ENCODE measurements around the gene SET. TPM values are rescaled to one million over a fixed set of nuclear protein-coding genes. Genes with fewer than 3 reads are reported as not detected.

Gene SET
- total and polyA plus RNA-seq, 2 of the 8 experiments (the other 6 are each of a cell fraction or from before 2014, with no cell fraction given) = 466 to 1,345 TPM

DNA sequence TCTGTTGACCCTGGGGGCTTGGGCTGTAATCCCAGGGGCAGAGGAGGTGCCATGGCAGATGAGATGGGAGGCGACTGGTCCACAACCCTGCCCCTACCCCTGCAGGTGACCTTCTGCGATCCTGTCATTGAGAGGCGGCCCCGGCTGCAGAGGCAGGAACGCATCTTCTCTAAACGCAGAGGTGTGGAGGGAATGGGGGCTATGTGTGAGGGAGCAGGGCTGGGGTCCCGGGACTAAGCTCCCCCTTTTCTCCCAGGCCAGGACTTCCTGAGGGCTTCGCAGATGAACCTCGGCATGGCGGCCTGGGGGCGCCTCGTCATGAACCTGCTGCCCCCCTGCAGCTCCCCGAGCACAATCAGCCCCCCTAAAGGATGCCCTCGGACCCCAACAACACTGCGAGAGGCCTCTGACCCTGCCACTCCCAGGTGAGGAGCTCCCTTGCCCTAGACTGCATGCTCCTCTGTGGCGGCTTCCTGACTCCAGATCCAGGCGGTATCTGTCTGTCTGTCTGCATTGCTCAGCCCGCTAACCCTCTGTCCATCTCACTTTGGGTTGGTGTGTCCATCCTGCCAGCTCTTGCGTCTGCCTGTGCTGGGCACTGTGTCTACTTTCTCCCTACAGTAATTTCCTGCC lies 25.0 kb downstream of the SET start:
- Histone ChIP-seq H3K4ac (replicated peaks; ENCODE audit: insufficient read length, low read depth, low read length) (no peak overlapping the region), H3K27me3 (replicated peaks in 1 of 4; ENCODE audit: control insufficient read depth in 3 of 4, extremely low read depth in 1 of 4, insufficient read depth in 3 of 4, low read length in 3 of 4) (no peaks in the 10 kb centered on the region), H2BK5ac (ENCODE audit: low read depth, low read length) (no peak overlapping the region; the same call in 1 of the 2 replicates), H3K9me3 (ENCODE audit: insufficient read depth in 2 of 2, low read depth in 1 of 2, low read length in 1 of 2) (no peaks in the 10 kb centered on the region), H3K9ac (replicated peaks in 1 of 4; ENCODE audit: extremely low read depth in 1 of 4, low read depth in 3 of 4, low read length in 3 of 4) (no peak overlapping the region), H3K4me2 (ENCODE audit: insufficient read depth in 1 of 2, low read depth in 2 of 2, low read length in 2 of 2) (no peak overlapping the region), H3K79me2 (ENCODE audit: control insufficient read depth in 1 of 2, insufficient read depth in 2 of 2, low read length in 2 of 2) (no peaks in the 10 kb centered on the region), H4K91ac (replicated peaks; ENCODE audit: insufficient read length, low read length) (no peak overlapping the region), H2BK12ac (ENCODE audit: low read depth, low read length) (no peak overlapping the region), H4K20me1 (replicated peaks in 1 of 2; ENCODE audit: control insufficient read depth in 1 of 2, insufficient read depth in 2 of 2, low read length in 2 of 2) (no peaks in the 10 kb centered on the region), H2AFZ (ENCODE audit: low read length) (no peak overlapping the region), H3K23ac (ENCODE audit: insufficient read length) (no peak overlapping the region), H2AK5ac (ENCODE audit: low read depth, low read length) (no peak overlapping the region), H3K79me1 (ENCODE audit: low read depth, low read length) (no peaks in the 10 kb centered on the region), H3K14ac (ENCODE audit: insufficient read length) (no peak overlapping the region), H3K27ac (ENCODE audit: low read depth, low read length) (no peak overlapping the region), H3K36me3 (ENCODE audit: control insufficient read depth in 2 of 4, insufficient read depth in 4 of 4, low read length in 3 of 4) (peaks cover 0 to 10% (median 0%) of the 10 kb centered on the region in 4 experiments; a peak in 3 of 8 replicates), H2BK15ac (ENCODE audit: low read length) (no peak overlapping the region), H4K5ac (ENCODE audit: insufficient read length, low read depth, low read length) (no peak overlapping the region), H3K56ac (replicated peaks; ENCODE audit: insufficient read length, low read depth, low read length) (no peak overlapping the region), H4K8ac (ENCODE audit: extremely low read depth, insufficient read depth, low read length) (no peak overlapping the region), H2BK20ac (ENCODE audit: low read length) (no peak overlapping the region), H3K18ac (ENCODE audit: extremely low read depth, low read length) (no peak overlapping the region), H3K23me2 (ENCODE audit: low read depth, low read length) (no peaks in the 10 kb centered on the region), H2BK120ac (replicated peaks; ENCODE audit: low read depth, low read length) (no peak overlapping the region), H3K4me1 (replicated peaks in 1 of 4; ENCODE audit: control insufficient read depth in 3 of 4, insufficient read depth in 4 of 4, low read length in 3 of 4) (no peaks in the 10 kb centered on the region), H3K4me3 (ENCODE audit: extremely low read depth in 1 of 4, insufficient read depth in 2 of 4, low read depth in 3 of 4, low read length in 4 of 4) (no peak overlapping the region)
- DNase-seq (ENCODE audit: low read depth in 1 of 2, low spot score in 2 of 2) (no peak), FAIRE-seq (no peak)
- no peak for TF ChIP-seq EGR1 (IDR thresholded peaks at IDR 0.05; ENCODE audit: borderline replicate concordance, low read depth, low read length)
- no peak for TF ChIP-seq RNF2 (IDR thresholded peaks at IDR 0.05; ENCODE audit: borderline replicate concordance, low read depth, low read length, missing control alignments, poor library complexity, severe bottlenecking)
- no peak for TF ChIP-seq NRF1 (IDR thresholded peaks at IDR 0.05; ENCODE audit: low read depth, low read length)
- TF ChIP-seq SP1 (IDR thresholded peaks at IDR 0.05; ENCODE audit: low read depth, low read length) = no peak
- no peak for TF ChIP-seq TEAD4 (IDR thresholded peaks at IDR 0.05; ENCODE audit: low read depth, low read length)
- no peak for TF ChIP-seq RFX5 (IDR thresholded peaks at IDR 0.05; ENCODE audit: borderline replicate concordance, low read depth, low read length)
- no peak for TF ChIP-seq SP4 (IDR thresholded peaks at IDR 0.05; ENCODE audit: low read length)
- TF ChIP-seq GABPA (IDR thresholded peaks at IDR 0.05; ENCODE audit: borderline replicate concordance, insufficient read depth, low read length) = no peak
- no peak for TF ChIP-seq BCL11A (IDR thresholded peaks at IDR 0.05; ENCODE audit: low read depth in 2 of 2, low read length in 2 of 2)
- TF ChIP-seq HDAC6 (IDR thresholded peaks at IDR 0.05; ENCODE audit: low read depth, low read length) = no peak
- no peak for TF ChIP-seq FOSL1 (IDR thresholded peaks at IDR 0.05; ENCODE audit: insufficient read depth, low read depth, low read length)
- no peak for TF ChIP-seq TAF7 (optimal IDR thresholded peaks at IDR 0.05; ENCODE audit: borderline replicate concordance, low read depth, low read length)
- no peak for TF ChIP-seq SRF (IDR thresholded peaks at IDR 0.05; ENCODE audit: low read depth, low read length)
- no peak for TF ChIP-seq POLR2AphosphoS5 (IDR thresholded peaks at IDR 0.05; ENCODE audit: low read depth, low read length)
- POLR2A ChIA-PET (ENCODE audit: partially characterized antibody) = interaction anchor here (0.7 to 46.1 kb wide), 5 partner anchors 5 to 105 kb away, joined by 3 to 1197 read pairs (median 133); partner anchors contain the start of genes DYNC2I2, SET and ZDHHC12
- CTCF ChIA-PET (ENCODE audit: partially characterized antibody) = interaction anchor here (0.6 to 1.5 kb wide), 3 partner anchors 10 to 878 kb away, joined by 3 to 4 read pairs (median 4); no protein-coding TSS in a partner anchor
- 95% methylated on average over 18 of the region's 19 CpGs; no CpG with 5 or more reads in 1 of the 2 experiments for WGBS, 2 experiments (ENCODE audit: extremely low coverage in 1 of 2, insufficient coverage in 1 of 2, insufficient read length in 1 of 2, insufficient replicate concordance in 2 of 2, low coverage in 1 of 2, low lambda C conversion rate in 2 of 2, missing lambda C conversion rate in 1 of 2)

Measured in H1 (cell line).